ENCODE results near the gene OTOG.

- no peak for TF ChIP-seq CTCF (IDR thresholded peaks at IDR 0.05)
- no peak for TF ChIP-seq POLR2A (IDR thresholded peaks at IDR 0.05)
These were observed 17.6 kb downstream of the OTOG start for GRCh38 chr11:17564687-17565042.
